ENCODE data around the gene STX7.

Gene STX7

GRCh38 chr6:132413499-132413802 is 99.5 kb downstream of the STX7 start:
- DNase-seq (ENCODE audit: low read depth in 2 of 2): no peak

- no peak for DNase-seq (ENCODE audit: low read depth in 2 of 2)
Measured at GRCh38 chr6:132412656-132413498, 100.0 kb downstream of the STX7 start.

GRCh38 chr6:132411296-132411695 is 101.6 kb downstream of the STX7 start:
- DNase-seq (ENCODE audit: low read depth in 2 of 2): no peak

- no peak for DNase-seq (ENCODE audit: low read depth in 2 of 2)
Measured at GRCh38 chr6:132410830-132411229, 102.1 kb downstream of the STX7 start.

GRCh38 chr6:132405143-132405915 is 107.6 kb downstream of the STX7 start:
- no peak for DNase-seq (ENCODE audit: low read depth in 2 of 2)

- DNase-seq (ENCODE audit: low read depth in 2 of 2): no peak
Measured at GRCh38 chr6:132404736-132405135, 108.2 kb downstream of the STX7 start.

GRCh38 chr6:132404330-132404729 is 108.6 kb downstream of the STX7 start:
- no peak for DNase-seq (ENCODE audit: low read depth in 2 of 2)

- DNase-seq (ENCODE audit: low read depth in 2 of 2): no peak
Measured at GRCh38 chr6:132401618-132402285, 111.2 kb downstream of the STX7 start.

GRCh38 chr6:132400883-132401617 is 111.9 kb downstream of the STX7 start, which contains the start of gene MOXD1:
Gene MOXD1 (minus strand): TSS chr6:132401475. CDS start chr6:132401426, 49 bp downstream.
- no peak for DNase-seq (ENCODE audit: low read depth in 2 of 2)

GRCh38 chr6:132400555-132400882 is 112.4 kb downstream of the STX7 start:
- no peak for DNase-seq (ENCODE audit: low read depth in 2 of 2)

- no peak for DNase-seq (ENCODE audit: low read depth in 2 of 2)
Measured at GRCh38 chr6:132399376-132400074, 113.4 kb downstream of the STX7 start.

Measured in stimulated activated CD4-positive, alpha-beta T cell treated with anti-CD3 and anti-CD28 coated beads, Interleukin-1b, Interleukin-23, amount 100 ng/mL, for 4 hours (primary cell).